NCI-H2227 (cell line): ENCODE results near the gene ACTL8.
A peak's percentile ranks its signal among the peaks of the same experiment; 100 is the strongest.

Source experiments
- DNase-seq: peaks from one replicate; lab custom pipeline; 2025; ENCODE audit not compliant: unreplicated experiment; lab: John Stamatoyannopoulos, UW

ACTL8 gene

GRCh38 chr1:17765444-17766411 lies 10.6 kb downstream of the ACTL8 start:
- DNase-seq, result peak; percentile 46

GRCh38 chr1:17768651-17769241 lies 13.6 kb downstream of the ACTL8 start:
- no peak for DNase-seq

GRCh38 chr1:17770983-17771382 lies 15.8 kb downstream of the ACTL8 start:
- DNase-seq, result no peak

- no peak for DNase-seq
Observed at GRCh38 chr1:17772615-17773212, 17.6 kb downstream of the ACTL8 start.

GRCh38 chr1:17773591-17774326 lies 18.6 kb downstream of the ACTL8 start:
- no peak for DNase-seq

- no peak for DNase-seq
Observed at GRCh38 chr1:17774452-17774851, 19.3 kb downstream of the ACTL8 start.

GRCh38 chr1:17775796-17776195 lies 20.7 kb downstream of the ACTL8 start:
- no peak for DNase-seq

GRCh38 chr1:17776426-17776825 lies 21.3 kb downstream of the ACTL8 start:
- DNase-seq, result no peak

- DNase-seq, result no peak
Observed at GRCh38 chr1:17777330-17777729, 22.2 kb downstream of the ACTL8 start.

- DNase-seq, result no peak
Observed at GRCh38 chr1:17777818-17778217, 22.7 kb downstream of the ACTL8 start.

- no peak for DNase-seq
Observed at GRCh38 chr1:17780916-17781315, 25.8 kb downstream of the ACTL8 start.

- DNase-seq, result no peak
Observed at GRCh38 chr1:17789926-17790325, 34.8 kb downstream of the ACTL8 start.

- no peak for DNase-seq
Observed at GRCh38 chr1:17790383-17791054, 35.4 kb downstream of the ACTL8 start.

GRCh38 chr1:17791055-17791390 lies 35.9 kb downstream of the ACTL8 start:
- DNase-seq, result peak; percentile 10

- no peak for DNase-seq
Observed at GRCh38 chr1:17791480-17791879, 36.3 kb downstream of the ACTL8 start.

GRCh38 chr1:17792421-17792820 lies 37.3 kb downstream of the ACTL8 start:
- DNase-seq, result no peak

- DNase-seq, result no peak
Observed at GRCh38 chr1:17795081-17795809, 40.1 kb downstream of the ACTL8 start.

GRCh38 chr1:17795836-17796645 lies 40.9 kb downstream of the ACTL8 start:
- no peak for DNase-seq

GRCh38 chr1:17797478-17797877 lies 42.3 kb downstream of the ACTL8 start:
- DNase-seq, result no peak
